T-helper 1 cell treated with Interleukin-12 subunit alpha and Interleukin-12 subunit beta and Interleukin-4 antibody, amounts not matched to agents 30 μg/mL and 1 μg/mL, for 36 hours (primary cell): ENCODE measurements around the gene MASP2.
"Not testable (repeated sequence)": the region's sequence is repeated elsewhere in the genome, so short reads cannot be mapped to it uniquely, and the experiment has no call there.

Source experiments
- H3K27ac Mint-ChIP-seq: one replicate; pipeline ENCODE4 v1.8.0; 2021; ENCODE audit warnings: mild to moderate bottlenecking, mixed read lengths
- H3K27me3 Mint-ChIP-seq: one replicate; pipeline ENCODE4 v1.8.0; 2021; ENCODE audit warnings: low read depth, mixed read lengths
- H3K36me3 Mint-ChIP-seq: one replicate; pipeline ENCODE4 v1.8.0; 2021; ENCODE audit warnings: low read depth, mixed read lengths
- H3K4me1 Mint-ChIP-seq: one replicate; pipeline ENCODE4 v1.8.0; 2021; ENCODE audit warnings: low read depth, mixed read lengths
- H3K4me3 Mint-ChIP-seq: one replicate; pipeline ENCODE4 v1.8.0; 2021; ENCODE audit warnings: mild to moderate bottlenecking, moderate library complexity, mixed read lengths
- H3K9me3 Mint-ChIP-seq: one replicate; pipeline ENCODE4 v1.8.0; 2021; ENCODE audit warnings: mixed read lengths

MASP2 gene

DNA sequence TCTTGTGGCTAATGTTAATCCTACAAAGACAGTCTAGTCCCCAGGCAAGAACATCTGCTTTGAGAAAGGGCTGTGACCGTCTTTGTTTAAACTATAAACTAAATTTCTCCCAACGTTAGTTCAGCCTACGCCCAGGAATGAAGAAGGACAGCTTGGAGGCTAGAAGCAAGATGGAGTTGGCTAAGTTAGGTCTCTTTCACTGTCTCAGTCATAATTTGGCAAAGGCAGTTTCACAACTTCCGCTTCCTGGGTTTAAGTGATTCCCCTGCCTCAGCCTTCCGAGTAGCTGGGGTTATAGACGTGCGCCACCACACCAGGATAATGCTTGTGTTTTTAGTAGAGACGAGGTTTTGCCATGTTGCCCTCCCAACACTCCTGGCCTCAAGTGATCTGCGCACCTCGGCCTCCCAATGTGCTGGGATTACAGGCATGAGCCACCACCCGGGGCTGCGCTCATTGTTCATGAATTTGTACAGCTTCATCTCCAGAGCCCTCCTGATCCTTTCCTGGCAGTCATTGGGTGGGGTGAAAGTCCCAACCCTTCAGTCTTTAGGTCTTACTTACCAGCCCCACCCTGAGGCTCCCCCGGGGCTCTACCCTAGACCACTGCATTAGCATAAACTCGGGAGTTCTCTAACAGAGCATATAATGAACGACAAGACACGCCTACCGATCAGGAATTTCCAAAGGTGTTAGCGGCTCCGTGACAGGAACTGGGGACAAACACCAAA lies 4.9 kb upstream of the MASP2 start:
- no peak overlapping the region for H3K4me3 Mint-ChIP-seq
- no peaks in the 10 kb centered on the region for H3K9me3 Mint-ChIP-seq
- peaks cover 2% of the 10 kb centered on the region for H3K4me1 Mint-ChIP-seq
- H3K36me3 Mint-ChIP-seq: peaks cover 2% of the 10 kb centered on the region
- H3K27me3 Mint-ChIP-seq: no peaks in the 10 kb centered on the region
- no peak overlapping the region for H3K27ac Mint-ChIP-seq

DNA sequence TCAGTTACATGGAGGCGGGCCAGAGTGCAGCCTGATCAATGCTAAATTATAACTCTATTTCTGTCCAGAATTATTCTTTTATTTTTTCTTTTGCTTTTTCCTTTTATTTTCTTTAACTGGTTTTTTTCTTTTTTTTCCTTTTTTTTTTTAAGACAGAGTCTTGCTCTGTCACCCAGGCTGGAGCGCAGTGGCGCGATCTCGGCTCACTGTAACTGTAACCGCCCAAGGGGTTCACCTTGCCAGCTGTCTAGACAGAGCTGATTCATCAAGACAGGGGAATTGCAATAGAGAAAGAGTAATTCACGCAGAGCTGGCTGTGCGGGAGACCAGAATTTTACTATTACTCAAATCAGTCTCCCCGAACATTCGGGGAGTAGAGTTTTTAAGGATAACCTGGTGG lies 4.1 kb upstream of the MASP2 start:
- H3K4me3 Mint-ChIP-seq, H3K27ac Mint-ChIP-seq, H3K4me1 Mint-ChIP-seq, H3K9me3 Mint-ChIP-seq, H3K27me3 Mint-ChIP-seq, H3K36me3 Mint-ChIP-seq: not testable (repeated sequence)

GRCh38 chr1:11046270-11046566 lies 821 bp downstream of the MASP2 start:
- no peaks in the 10 kb centered on the region for H3K4me1 Mint-ChIP-seq
- H3K9me3 Mint-ChIP-seq: no peaks in the 10 kb centered on the region
- no peaks in the 10 kb centered on the region for H3K36me3 Mint-ChIP-seq
- no peak overlapping the region for H3K4me3 Mint-ChIP-seq
- no peak overlapping the region for H3K27ac Mint-ChIP-seq
- no peaks in the 10 kb centered on the region for H3K27me3 Mint-ChIP-seq

- no peak overlapping the region for H3K4me3 Mint-ChIP-seq
- H3K36me3 Mint-ChIP-seq: no peaks in the 10 kb centered on the region
- no peaks in the 10 kb centered on the region for H3K4me1 Mint-ChIP-seq
- no peak overlapping the region for H3K27ac Mint-ChIP-seq
- no peaks in the 10 kb centered on the region for H3K9me3 Mint-ChIP-seq
- no peaks in the 10 kb centered on the region for H3K27me3 Mint-ChIP-seq
These were observed 1.4 kb downstream of the MASP2 start for GRCh38 chr1:11045428-11046269.

DNA sequence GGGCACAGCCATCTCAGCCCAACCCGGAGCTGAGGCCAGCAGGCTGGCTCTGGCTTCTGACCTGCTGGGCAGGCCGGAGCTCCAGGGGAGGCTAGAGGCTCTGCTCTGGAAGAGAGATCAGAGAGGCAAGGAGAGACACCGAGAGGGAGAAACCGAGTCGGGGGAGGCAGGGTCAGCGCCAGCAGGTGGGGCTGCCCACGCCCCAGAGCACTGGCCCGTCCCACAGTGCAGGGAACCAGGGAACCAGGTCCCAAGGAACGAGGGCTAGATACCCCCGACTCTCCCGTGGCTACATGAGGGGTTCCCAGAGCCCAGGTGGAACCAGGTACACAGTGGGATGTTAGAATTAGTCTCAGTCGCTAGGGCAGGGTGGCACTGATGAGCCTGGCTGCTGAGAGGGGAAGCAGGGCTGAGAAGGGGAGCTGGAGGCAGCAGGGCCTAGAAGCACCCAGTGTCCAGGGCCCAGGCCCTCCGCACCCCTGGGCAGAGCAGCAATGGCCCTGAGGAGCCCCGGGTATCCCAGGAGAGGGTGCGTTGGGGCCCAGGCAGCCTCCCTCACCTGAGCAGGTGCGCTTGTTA lies 2.1 kb downstream of the MASP2 start:
- Mint-ChIP-seq H3K27me3 (no peaks in the 10 kb centered on the region), H3K36me3 (no peaks in the 10 kb centered on the region), H3K4me3 (no peak overlapping the region), H3K9me3 (no peaks in the 10 kb centered on the region), H3K4me1 (no peaks in the 10 kb centered on the region), H3K27ac (no peak overlapping the region)

DNA sequence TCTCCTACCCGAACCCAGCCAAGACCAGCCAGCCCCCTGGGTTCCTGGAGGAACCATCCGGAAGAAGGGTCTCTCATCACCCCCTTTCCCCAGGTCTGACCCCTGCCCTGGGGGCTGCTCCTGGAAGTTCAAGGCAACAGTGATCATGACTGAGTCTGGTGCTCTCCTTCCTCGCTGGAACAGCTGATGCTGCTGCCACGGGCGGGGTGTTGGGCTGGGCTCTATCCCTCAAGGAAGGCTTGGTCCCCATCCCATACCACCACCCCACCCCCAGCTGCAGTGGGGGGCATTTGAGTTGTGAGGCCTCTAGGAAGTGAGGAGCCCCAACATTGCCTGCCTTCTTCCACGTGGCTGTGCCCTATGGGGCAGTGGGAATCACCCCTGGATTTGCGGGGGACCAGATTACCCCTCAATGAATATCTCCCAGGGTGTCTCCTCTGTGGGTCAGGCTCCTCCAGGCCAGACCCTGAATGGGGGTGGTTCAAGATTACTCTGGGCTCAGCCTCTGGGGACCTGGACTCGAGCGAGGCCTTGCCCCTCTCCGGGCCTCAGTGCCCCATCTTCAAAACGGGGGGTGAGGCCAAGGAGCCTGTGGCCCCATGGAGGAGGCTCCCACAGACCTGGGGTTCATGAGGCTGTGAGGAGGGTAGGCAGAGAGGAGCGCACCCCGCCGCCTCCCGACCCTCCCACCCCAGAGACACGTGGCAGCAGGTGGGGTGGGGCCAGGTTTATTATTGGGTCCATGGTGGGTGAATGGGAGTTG lies 2.8 kb downstream of the MASP2 start:
- no peaks in the 10 kb centered on the region for H3K4me1 Mint-ChIP-seq
- H3K27ac Mint-ChIP-seq: no peak overlapping the region
- H3K9me3 Mint-ChIP-seq: no peaks in the 10 kb centered on the region
- H3K4me3 Mint-ChIP-seq: no peak overlapping the region
- H3K27me3 Mint-ChIP-seq: no peaks in the 10 kb centered on the region
- no peaks in the 10 kb centered on the region for H3K36me3 Mint-ChIP-seq

- no peak overlapping the region for H3K4me3 Mint-ChIP-seq
- H3K27me3 Mint-ChIP-seq: no peaks in the 10 kb centered on the region
- H3K4me1 Mint-ChIP-seq: no peaks in the 10 kb centered on the region
- no peaks in the 10 kb centered on the region for H3K36me3 Mint-ChIP-seq
- H3K27ac Mint-ChIP-seq: no peak overlapping the region
- no peaks in the 10 kb centered on the region for H3K9me3 Mint-ChIP-seq
These were observed 3.8 kb downstream of the MASP2 start for GRCh38 chr1:11042995-11043874.

DNA sequence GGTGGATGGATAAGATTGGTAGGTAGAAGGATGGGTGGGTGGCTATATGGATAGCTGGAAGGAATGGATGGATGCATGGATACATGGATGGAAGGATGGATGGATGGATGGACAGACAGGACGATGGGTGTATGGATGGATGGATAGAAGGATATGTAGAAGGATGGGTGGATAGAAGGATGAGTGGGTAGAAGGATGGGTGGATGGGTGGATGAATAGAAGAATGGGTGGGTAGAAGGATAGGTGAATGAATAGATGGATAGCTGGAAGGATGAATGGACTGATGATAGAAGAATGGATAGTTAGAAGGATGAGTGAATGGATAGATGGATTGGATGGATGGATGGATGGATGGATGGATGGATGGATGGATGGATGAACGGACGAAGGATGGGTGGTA lies 5.0 kb downstream of the MASP2 start:
- peaks cover 5% of the 10 kb centered on the region for H3K27me3 Mint-ChIP-seq
- no peak overlapping the region for H3K4me3 Mint-ChIP-seq
- peaks cover 7% of the 10 kb centered on the region for H3K4me1 Mint-ChIP-seq
- H3K27ac Mint-ChIP-seq: no peak overlapping the region
- no peaks in the 10 kb centered on the region for H3K9me3 Mint-ChIP-seq
- no peaks in the 10 kb centered on the region for H3K36me3 Mint-ChIP-seq

DNA sequence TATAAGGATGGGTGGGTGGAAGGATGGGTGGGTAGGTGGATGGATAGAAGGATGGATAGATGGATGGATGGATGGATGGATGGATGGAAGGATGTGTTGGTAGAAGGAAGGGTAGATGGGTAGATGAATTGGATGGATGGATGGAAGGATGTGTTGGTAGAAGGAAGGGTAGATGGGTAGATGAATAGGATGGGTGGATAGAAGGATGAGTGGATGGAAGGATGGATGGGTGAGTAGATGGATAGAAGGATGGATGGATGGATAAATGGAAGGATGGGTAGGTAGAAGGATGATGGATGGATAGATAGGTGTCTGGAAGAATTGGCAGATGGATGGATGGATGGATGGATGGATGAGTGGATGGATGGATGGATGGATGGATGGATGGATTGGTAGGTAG lies 6.0 kb downstream of the MASP2 start:
- H3K4me3 Mint-ChIP-seq: no peak overlapping the region
- no peak overlapping the region for H3K27ac Mint-ChIP-seq
- H3K9me3 Mint-ChIP-seq: no peaks in the 10 kb centered on the region
- peaks cover 7% of the 10 kb centered on the region for H3K4me1 Mint-ChIP-seq
- peaks cover 5% of the 10 kb centered on the region for H3K27me3 Mint-ChIP-seq
- no peaks in the 10 kb centered on the region for H3K36me3 Mint-ChIP-seq

DNA sequence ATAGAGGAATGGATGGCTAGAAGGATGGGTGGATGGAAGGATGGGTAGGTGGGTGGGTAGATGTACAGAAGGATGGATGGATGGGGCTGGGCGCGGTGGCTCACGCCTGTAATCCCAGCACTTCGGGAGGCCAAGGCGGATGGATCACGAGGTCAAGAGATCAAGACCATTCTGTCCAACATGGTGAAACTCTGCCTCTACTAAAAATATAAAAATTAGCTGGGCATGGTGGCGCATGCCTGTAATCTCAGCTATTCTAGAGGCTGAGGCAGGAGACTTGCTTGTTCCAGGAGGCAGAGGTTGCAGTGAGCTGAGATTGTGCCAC lies 7.0 kb downstream of the MASP2 start:
- H3K9me3 Mint-ChIP-seq, H3K27ac Mint-ChIP-seq, H3K36me3 Mint-ChIP-seq, H3K4me1 Mint-ChIP-seq, H3K4me3 Mint-ChIP-seq, H3K27me3 Mint-ChIP-seq: not testable (repeated sequence)

- Mint-ChIP-seq H3K27me3 (peaks cover 5% of the 10 kb centered on the region), H3K27ac (no peak overlapping the region), H3K9me3 (no peaks in the 10 kb centered on the region), H3K4me1 (peaks cover 7% of the 10 kb centered on the region), H3K36me3 (no peaks in the 10 kb centered on the region), H3K4me3 (no peak overlapping the region)
These were observed 7.5 kb downstream of the MASP2 start for GRCh38 chr1:11039351-11040104.

GRCh38 chr1:11037740-11038182 lies 9.3 kb downstream of the MASP2 start:
- Mint-ChIP-seq H3K9me3 (no peaks in the 10 kb centered on the region), H3K4me1 (peaks cover 7% of the 10 kb centered on the region), H3K36me3 (no peaks in the 10 kb centered on the region), H3K27me3 (peaks cover 5% of the 10 kb centered on the region), H3K4me3 (no peak overlapping the region), H3K27ac (no peak overlapping the region)

DNA sequence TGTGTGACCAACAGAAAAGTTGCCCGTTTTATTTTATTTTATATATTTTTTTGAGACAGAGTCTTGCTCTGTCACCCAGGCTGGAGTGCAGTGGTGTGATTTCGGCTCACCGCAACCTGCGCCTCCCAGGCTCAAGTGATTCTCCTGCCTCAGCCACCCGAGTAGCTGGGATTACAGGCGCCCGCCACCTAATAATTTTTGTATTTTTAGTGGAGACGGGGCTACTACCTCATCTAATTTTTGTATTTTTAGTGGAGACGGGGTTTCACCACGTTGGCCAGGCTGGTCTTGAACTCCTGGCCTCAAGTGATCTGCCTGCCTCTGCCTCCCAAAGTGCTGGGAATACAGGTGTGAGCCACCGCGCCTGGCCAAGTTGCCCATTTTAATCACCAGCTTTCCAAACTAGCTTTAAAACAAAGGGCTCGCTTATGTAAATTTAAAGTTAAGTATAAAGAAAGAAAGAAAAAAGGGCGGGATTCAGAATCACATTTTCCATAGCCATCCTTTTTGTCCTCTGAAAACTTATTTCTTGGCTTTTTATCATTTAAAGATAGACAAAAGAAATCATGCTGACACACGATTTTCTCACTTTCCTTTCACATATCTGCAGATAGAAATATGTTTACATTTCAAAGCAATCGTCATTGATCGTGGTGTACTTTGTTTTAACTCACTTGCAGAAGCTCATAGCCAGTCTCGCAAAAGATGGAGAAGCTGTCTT lies 9.9 kb downstream of the MASP2 start:
- H3K36me3 Mint-ChIP-seq, H3K27me3 Mint-ChIP-seq, H3K27ac Mint-ChIP-seq, H3K4me3 Mint-ChIP-seq, H3K4me1 Mint-ChIP-seq, H3K9me3 Mint-ChIP-seq: not testable (repeated sequence)
